ENCODE results near the gene DBI.

Gene DBI

DNA sequence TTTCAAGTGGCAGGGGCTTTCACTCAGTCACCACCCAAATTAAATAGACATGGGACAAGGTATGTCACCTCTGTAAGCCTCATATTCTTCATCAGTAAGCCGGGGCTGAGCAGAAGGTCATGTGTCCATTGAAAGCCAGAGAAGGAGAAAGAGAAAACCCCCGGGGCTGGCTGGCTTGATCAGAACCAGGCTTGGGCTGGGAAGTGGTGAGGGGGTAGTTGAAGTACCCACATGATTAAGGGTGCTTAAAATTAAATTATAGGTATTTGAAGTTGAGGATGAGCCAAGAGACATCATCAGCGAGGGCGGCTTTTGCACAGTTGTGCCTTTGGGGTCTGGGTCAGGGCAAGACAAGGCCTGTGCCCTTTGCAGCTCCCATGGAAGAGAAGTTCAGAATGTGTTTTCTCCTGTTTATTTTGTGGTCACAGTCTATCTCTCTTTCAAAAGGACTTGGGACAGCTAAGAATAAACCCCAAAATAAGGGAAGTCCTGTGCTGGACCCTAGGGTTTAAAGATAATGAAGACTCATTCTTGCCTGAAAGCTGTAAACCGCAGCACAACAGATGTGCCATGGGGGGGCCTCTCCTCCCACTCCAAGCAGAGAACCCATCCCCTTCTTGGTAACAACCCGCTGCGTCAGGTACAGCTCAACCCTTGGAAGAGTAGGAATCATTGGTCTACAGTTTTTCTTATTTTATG, 10.7 kb downstream of the DBI start:
- no peak for TF ChIP-seq GATA3 (IDR thresholded peaks at IDR 0.05; ENCODE audit: low read depth, low read length)
- TF ChIP-seq GATA2 (IDR thresholded peaks at IDR 0.05; ENCODE audit: low read depth, low read length), result no peak

GRCh38 chr2:119377993-119378345, 11.2 kb downstream of the DBI start:
- TF ChIP-seq GATA2 (IDR thresholded peaks at IDR 0.05; ENCODE audit: low read depth, low read length) (no peak), GATA3 (IDR thresholded peaks at IDR 0.05; ENCODE audit: low read depth, low read length) (no peak)

DNA sequence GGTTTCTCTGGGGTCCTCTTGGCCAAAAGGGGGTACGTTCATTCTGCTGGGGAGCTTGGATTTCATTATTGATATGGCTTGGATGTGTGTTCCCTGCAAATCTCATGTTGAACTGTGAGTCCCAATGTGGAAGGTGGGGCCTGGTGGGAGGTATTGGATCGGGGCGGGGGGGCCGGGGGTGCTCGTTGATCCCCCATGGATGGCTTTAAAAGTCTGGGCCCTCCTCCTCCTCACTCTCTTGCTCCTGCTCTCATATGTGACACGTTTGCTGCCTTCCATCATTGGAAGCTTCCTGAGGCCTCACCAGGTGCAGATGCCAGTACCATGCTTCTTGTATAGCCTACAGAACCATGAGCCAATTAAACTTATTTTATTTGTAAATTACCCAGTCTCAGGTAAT, 11.8 kb downstream of the DBI start:
- no peak for TF ChIP-seq GATA3 (IDR thresholded peaks at IDR 0.05; ENCODE audit: low read depth, low read length)
- no peak for TF ChIP-seq GATA2 (IDR thresholded peaks at IDR 0.05; ENCODE audit: low read depth, low read length)

- TF ChIP-seq GATA2 (IDR thresholded peaks at IDR 0.05; ENCODE audit: low read depth, low read length) (no peak), GATA3 (IDR thresholded peaks at IDR 0.05; ENCODE audit: low read depth, low read length) (no peak)
These were observed 16.8 kb downstream of the DBI start for GRCh38 chr2:119383410-119384140.

DNA sequence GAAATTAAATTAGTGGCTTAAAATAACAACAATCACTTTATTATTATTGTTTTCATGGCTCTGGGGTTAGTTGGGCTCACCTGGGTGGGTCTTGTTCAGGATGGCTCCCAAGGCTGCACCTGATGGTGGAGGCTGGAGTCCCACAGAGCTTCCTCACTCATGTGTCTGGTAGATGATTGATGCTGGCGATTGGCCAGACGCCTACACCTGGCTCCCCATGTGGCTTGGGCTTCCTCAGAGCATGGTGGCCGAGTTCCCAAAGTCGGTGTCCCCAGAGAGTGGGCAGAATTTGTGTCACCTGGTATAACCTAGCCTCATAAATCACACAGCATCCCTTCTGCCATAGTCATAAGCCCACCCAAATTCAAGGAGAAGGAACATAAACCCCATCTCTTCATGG, 18.2 kb downstream of the DBI start:
- TF ChIP-seq GATA3 (IDR thresholded peaks at IDR 0.05; ENCODE audit: low read depth, low read length) (no peak), GATA2 (IDR thresholded peaks at IDR 0.05; ENCODE audit: low read depth, low read length) (no peak)

DNA sequence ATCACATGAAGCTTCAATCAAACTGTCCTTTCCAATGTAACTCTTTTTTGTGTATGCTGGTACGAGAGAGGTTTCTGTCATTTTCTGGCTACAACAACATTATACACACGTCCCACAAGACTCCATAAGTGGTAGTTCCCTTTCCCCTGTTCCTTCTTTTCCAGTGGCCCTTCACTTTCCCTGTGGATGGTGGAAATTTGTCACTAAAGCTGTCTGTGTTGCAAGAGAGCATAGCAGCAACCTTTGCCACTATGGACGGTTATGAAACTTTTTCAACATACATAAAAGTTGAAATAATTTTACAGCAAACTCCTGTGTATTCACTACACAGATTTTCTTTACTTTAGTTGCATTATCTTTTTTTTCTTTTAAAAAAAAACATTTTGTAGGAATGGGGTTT, 18.7 kb downstream of the DBI start:
- no peak for TF ChIP-seq GATA3 (IDR thresholded peaks at IDR 0.05; ENCODE audit: low read depth, low read length)
- no peak for TF ChIP-seq GATA2 (IDR thresholded peaks at IDR 0.05; ENCODE audit: low read depth, low read length)

- TF ChIP-seq GATA3 (IDR thresholded peaks at IDR 0.05; ENCODE audit: low read depth, low read length) (no peak), GATA2 (IDR thresholded peaks at IDR 0.05; ENCODE audit: low read depth, low read length) (no peak)
These were observed 20.8 kb downstream of the DBI start for GRCh38 chr2:119387381-119388129.

DNA sequence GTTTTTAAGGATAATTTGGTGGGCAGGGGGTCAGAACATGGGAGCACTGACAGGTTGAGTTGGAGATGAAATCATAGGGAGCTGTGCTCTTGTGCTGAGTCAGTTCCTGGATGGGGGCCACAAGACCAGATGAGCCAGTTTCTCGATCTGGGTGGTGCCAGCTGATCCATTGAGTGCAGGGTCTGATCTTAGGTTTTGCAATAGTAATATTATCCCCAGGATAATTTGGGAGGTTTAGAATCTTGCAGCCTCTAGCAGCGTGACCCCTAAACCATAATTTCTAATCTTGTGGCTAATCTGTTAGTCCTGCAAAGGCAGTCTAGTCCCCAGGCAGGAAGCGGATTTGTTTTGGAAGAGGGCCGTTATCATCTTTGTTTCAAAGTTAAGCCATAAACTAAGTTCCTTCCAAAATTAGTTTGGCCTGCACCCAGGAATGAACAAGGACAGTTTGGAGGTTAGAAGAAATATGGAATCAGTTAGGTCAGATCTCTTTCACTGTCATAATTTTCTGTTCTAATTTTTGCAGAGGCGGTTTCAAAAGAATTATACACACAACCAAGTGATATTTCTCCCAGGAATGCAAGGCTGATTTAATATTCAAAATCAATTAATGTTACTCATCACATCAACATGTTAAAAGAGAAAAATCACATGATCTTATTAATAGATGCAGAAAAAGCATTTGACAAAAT, 23.0 kb downstream of the DBI start:
- TF ChIP-seq GATA3 (IDR thresholded peaks at IDR 0.05; ENCODE audit: low read depth, low read length) (no peak), GATA2 (IDR thresholded peaks at IDR 0.05; ENCODE audit: low read depth, low read length) (no peak; the same call in 1 of the 2 replicates)

GRCh38 chr2:119393971-119394748, 27.4 kb downstream of the DBI start:
- no peak for TF ChIP-seq GATA3 (IDR thresholded peaks at IDR 0.05; ENCODE audit: low read depth, low read length)

DNA sequence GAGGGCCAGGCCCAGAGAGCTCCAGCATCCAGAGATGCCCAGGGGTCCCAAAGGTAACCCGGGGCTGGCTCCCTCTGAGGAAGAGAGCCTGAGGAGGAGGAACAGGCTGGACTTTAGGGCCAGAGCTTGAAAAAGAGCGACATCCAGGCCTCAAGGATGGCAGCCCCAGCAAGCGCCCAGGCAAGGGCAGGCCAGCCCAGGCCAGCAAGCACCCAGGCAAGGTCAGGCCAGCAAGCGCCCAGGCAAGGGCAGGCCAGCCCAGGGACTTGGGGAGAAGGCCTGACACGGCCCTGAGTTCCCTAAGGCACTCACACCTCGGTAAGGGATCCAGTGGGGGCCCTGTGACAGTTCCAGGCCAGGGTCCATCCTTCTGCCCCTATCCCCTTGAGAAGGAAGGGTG, 30.4 kb downstream of the DBI start:
- no peak for TF ChIP-seq GATA2 (IDR thresholded peaks at IDR 0.05; ENCODE audit: low read depth, low read length)
- no peak for TF ChIP-seq GATA3 (IDR thresholded peaks at IDR 0.05; ENCODE audit: low read depth, low read length)

GRCh38 chr2:119402106-119402505, 35.3 kb downstream of the DBI start:
- TF ChIP-seq GATA3 (IDR thresholded peaks at IDR 0.05; ENCODE audit: low read depth, low read length) (no peak), GATA2 (IDR thresholded peaks at IDR 0.05; ENCODE audit: low read depth, low read length) (no peak)

DNA sequence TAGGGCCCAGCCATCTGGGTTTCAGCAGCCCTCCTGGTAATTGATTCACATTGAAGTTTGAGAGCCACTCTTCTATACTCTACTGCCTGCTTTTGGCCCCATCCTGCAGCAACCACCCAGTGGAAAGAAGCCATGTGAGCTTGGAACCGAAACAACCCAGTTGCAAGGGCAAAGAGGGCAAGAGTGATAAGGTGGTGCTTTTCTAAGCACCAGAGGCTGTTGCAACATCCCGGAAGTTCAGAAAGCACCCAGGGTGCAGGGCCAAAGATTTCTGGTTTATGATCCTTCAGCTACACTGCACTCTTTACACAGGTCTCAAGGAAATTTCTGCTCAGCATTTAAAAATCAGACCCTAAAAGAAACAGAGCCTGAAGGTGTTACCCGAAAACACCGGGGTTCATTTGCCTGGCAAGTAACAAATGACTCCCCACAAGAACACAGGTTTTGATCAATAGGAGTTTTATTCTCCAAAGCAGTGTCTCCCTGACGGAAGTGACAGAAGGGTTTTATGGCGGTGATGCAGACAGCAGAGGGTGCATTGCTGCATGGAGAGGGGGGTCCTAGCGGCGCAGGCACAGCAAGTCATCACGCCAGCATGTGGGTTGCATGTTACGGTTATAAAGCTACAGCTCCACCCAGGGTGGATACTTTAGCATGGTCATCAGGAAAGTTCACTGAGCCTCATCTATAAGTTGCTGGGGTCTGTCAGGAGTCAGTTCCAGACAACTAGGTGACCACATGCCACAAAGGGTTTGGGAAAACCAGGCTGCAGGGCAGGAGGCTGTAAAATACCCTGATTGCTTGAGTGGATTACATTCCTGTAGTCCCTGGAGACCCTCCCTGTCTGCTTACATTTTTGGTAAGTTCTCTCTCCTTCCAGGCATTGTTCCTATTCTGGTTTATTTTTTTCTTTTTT, 36.1 kb downstream of the DBI start:
- TF ChIP-seq GATA2 (IDR thresholded peaks at IDR 0.05; ENCODE audit: low read depth, low read length) (no peak), GATA3 (IDR thresholded peaks at IDR 0.05; ENCODE audit: low read depth, low read length) (no peak)

GRCh38 chr2:119405151-119405550, 38.4 kb downstream of the DBI start:
- TF ChIP-seq GATA3 (IDR thresholded peaks at IDR 0.05; ENCODE audit: low read depth, low read length) (no peak), GATA2 (IDR thresholded peaks at IDR 0.05; ENCODE audit: low read depth, low read length) (no peak)
